Loucy (cell line): Measurements from ENCODE around the gene DNAJC8.

Source experiments
- H2AFZ ChIP-seq: fragments of 200-600 bp; sonication (generic); 2 replicates; pipeline ENCODE4 v1.6.0; 2016; ENCODE audit warnings: antibody characterized with exemption, mild to moderate bottlenecking, low read length, moderate library complexity
- H3F3A ChIP-seq: fragments of 200-600 bp; 2 replicates; pipeline ENCODE4 v1.6.0; 2016; ENCODE audit warnings: antibody characterized with exemption, low read depth, mild to moderate bottlenecking
- H3K27me3 ChIP-seq: fragments of 200-600 bp; sonication (generic); 2 replicates; pipeline ENCODE4 v1.6.1; 2014; ENCODE audit warnings: low read length, mild to moderate bottlenecking; ENCODE audit not compliant: insufficient read depth, poor library complexity, severe bottlenecking
- H3K36me3 ChIP-seq: fragments of 200-600 bp; sonication (generic); 2 replicates; pipeline ENCODE4 v1.6.1; 2016; ENCODE audit warnings: low read length; ENCODE audit not compliant: insufficient read depth
- H3K4me1 ChIP-seq: fragments of 200-600 bp; sonication (generic); 2 replicates; pipeline ENCODE4 v1.5.1; 2014; ENCODE audit warnings: low read length, mild to moderate bottlenecking; ENCODE audit not compliant: insufficient read depth, poor library complexity, severe bottlenecking
- H3K4me2 ChIP-seq: fragments of 200-600 bp; sonication (generic); 2 replicates; pipeline ENCODE4 v1.6.0; 2014; ENCODE audit warnings: antibody characterized with exemption, low read length, low read depth, mild to moderate bottlenecking; ENCODE audit not compliant: poor library complexity, severe bottlenecking
- H3K4me3 ChIP-seq: fragments of 200-600 bp; sonication (generic); 2 replicates; pipeline ENCODE4 v1.5.1; 2014; ENCODE audit warnings: low read length, mild to moderate bottlenecking, mixed read lengths; ENCODE audit not compliant: poor library complexity, severe bottlenecking
- H3K79me2 ChIP-seq: fragments of 200-600 bp; sonication (generic); 2 replicates; pipeline ENCODE4 v1.6.1; 2014; ENCODE audit warnings: low read length; ENCODE audit not compliant: insufficient read depth
- H3K9ac ChIP-seq: fragments of 200-600 bp; sonication (generic); 2 replicates; pipeline ENCODE4 v1.6.0; 2014; ENCODE audit warnings: mild to moderate bottlenecking, low read depth, low read length, moderate library complexity; ENCODE audit not compliant: poor library complexity, severe bottlenecking
- H3K9me2 ChIP-seq: fragments of 200-600 bp; sonication (generic); replicated peaks from 2 replicates; pipeline ENCODE4 v1.6.1; 2016; ENCODE audit warnings: low read depth, low read length, mixed read lengths
- H3K9me3 ChIP-seq: fragments of 200-600 bp; sonication (generic); 2 replicates; pipeline ENCODE4 v1.6.1; 2014; ENCODE audit warnings: mild to moderate bottlenecking, antibody characterized with exemption, low read length, low read depth; ENCODE audit not compliant: insufficient read depth
- H4K20me1 ChIP-seq: fragments of 200-600 bp; sonication (generic); 2 replicates; pipeline ENCODE4 v1.6.0; 2014; ENCODE audit warnings: antibody characterized with exemption, low read length, mild to moderate bottlenecking; ENCODE audit not compliant: insufficient read depth, poor library complexity, severe bottlenecking
- CTCF ChIP-seq: fragments of 200-600 bp; sonication (generic); conservative IDR thresholded peaks from 2 replicates; pipeline ENCODE4 v1.5.1; 2014; ENCODE audit warnings: mild to moderate bottlenecking, antibody characterized with exemption, low read length
- EZH2phosphoT487 ChIP-seq: fragments of 200-600 bp; IDR thresholded peaks from 2 replicates; pipeline ENCODE4 v1.6.1; 2018; ENCODE audit warnings: antibody characterized with exemption, mild to moderate bottlenecking, moderate library complexity, borderline replicate concordance

Gene DNAJC8

DNA sequence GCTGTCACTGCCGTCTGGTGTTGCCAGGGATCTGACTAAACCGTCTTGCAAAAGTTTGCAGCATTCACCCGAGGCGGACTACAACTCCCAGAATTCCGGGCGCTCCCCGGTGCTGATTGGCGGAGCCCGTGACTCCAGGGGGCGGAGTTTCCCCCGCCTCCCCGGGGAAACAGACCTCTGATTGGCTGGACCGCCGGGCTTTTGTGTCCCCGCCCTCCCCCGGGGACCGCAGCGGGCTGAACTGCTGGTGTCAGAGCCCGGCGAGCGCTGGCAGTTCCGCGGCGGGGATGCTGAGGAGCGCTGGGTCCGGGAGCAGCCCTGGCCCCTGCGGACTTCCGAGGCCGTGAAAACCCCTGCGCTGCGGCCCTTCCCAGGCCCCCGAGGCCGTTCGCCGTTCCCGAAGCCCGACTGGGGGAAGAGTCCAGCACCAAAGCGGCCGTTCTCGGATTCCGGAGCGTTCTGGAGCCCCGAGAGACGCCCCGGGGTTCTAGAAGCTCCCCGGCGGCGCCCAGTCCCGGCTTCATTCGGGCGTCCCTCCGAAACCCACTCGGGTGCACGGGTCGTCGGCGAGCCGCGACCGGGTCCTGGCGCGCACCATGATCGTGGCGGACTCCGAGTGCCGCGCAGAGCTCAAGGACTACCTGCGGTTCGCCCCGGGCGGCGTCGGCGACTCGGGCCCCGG lies 26.6 kb upstream of the DNAJC8 start, which contains the start of gene SESN2:
TSS of gene SESN2 (plus strand) at position 267 of the 682 bp plus-strand sequence. CDS start at position 597, 330 bp downstream.
- peaks cover 24% of the 10 kb centered on the region for H3K4me1 ChIP-seq
- H3K36me3 ChIP-seq = no peaks in the 10 kb centered on the region
- H3K27me3 ChIP-seq = no peaks in the 10 kb centered on the region

GRCh38 chr1:28258628-28259251 lies 25.9 kb upstream of the DNAJC8 start:
- Histone ChIP-seq H2AFZ (peak overlapping the region; percentile 85), H3K4me3 (peak overlapping the region; percentile 88), H3F3A (peaks cover 2% of the 10 kb centered on the region; the same call in 1 of the 2 replicates), H3K4me2 (peak overlapping the region; percentile 75), H3K4me1 (peaks cover 24% of the 10 kb centered on the region), H3K9me3 (no peaks in the 10 kb centered on the region), H3K9ac (peak overlapping the region; percentile 42), H3K9me2 (no peaks in the 10 kb centered on the region), H4K20me1 (peaks cover 10% of the 10 kb centered on the region), H3K79me2 (peaks cover 10% of the 10 kb centered on the region; the same call in 1 of the 2 replicates), H3K27me3 (no peaks in the 10 kb centered on the region), H3K36me3 (no peaks in the 10 kb centered on the region)
- TF ChIP-seq CTCF = no peak
- TF ChIP-seq EZH2phosphoT487 = no peak

More for the DNA sequence above, 26.6 kb upstream of the DNAJC8 start, which contains the start of gene SESN2:
- peaks cover 10% of the 10 kb centered on the region for H4K20me1 ChIP-seq
- peaks cover 10% of the 10 kb centered on the region; the same call in 1 of the 2 replicates for H3K79me2 ChIP-seq
- H2AFZ ChIP-seq = peak within 1 kb of the TSS; percentile 85
- TF ChIP-seq EZH2phosphoT487 = no peak
- TF ChIP-seq CTCF = no peak
- no peaks in the 10 kb centered on the region for H3K9me2 ChIP-seq
- H3K4me3 ChIP-seq = peak within 1 kb of the TSS; percentile 88
- peaks cover 2% of the 10 kb centered on the region; the same call in 1 of the 2 replicates for H3F3A ChIP-seq
- no peaks in the 10 kb centered on the region for H3K9me3 ChIP-seq
- peak within 1 kb of the TSS; percentile 75 for H3K4me2 ChIP-seq
- H3K9ac ChIP-seq = peak within 1 kb of the TSS; percentile 73

DNA sequence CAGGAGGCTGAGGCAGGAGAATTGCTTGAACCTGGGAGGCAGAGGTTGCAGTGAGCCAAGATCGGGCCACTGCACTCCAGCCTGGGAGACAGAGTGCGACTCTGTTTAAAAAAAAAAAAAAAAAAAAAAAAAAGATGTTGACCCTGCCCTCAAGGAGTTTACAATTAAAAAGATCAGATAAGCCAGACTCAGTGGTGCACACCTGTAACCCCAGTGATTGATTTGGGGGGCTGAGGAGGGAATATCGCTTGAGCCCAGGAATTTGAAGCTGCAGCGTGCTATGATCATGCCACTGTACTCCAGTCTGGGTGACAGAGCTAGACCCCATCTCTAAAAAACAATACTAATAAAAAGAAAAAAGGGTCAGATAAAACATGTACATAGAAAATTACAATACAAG lies 24.9 kb upstream of the DNAJC8 start:
- Histone ChIP-seq H3F3A (peaks cover 2% of the 10 kb centered on the region; the same call in 1 of the 2 replicates), H3K9ac (no peak overlapping the region), H2AFZ (no peak overlapping the region), H3K4me1 (peaks cover 24% of the 10 kb centered on the region), H3K36me3 (no peaks in the 10 kb centered on the region), H3K4me2 (no peak overlapping the region), H3K4me3 (no peak overlapping the region), H3K27me3 (no peaks in the 10 kb centered on the region), H3K9me2 (no peaks in the 10 kb centered on the region), H3K9me3 (no peaks in the 10 kb centered on the region), H3K79me2 (peaks cover 10% of the 10 kb centered on the region; the same call in 1 of the 2 replicates), H4K20me1 (peaks cover 10% of the 10 kb centered on the region)
- TF ChIP-seq CTCF (no peak), EZH2phosphoT487 (no peak)
